HuH-7.5 (cell line): ENCODE data around the gene FMN1.

Experiments used
- DNase-seq: peaks from one replicate; pipeline ENCODE4 v3.0.0; 2011; ENCODE audit warnings: low spot score

Gene FMN1

GRCh38 chr15:32718821-32719716 lies 475.4 kb downstream of the FMN1 start:
- DNase-seq, result no peak

- no peak for DNase-seq
Observed at GRCh38 chr15:32718227-32718820, 476.2 kb downstream of the FMN1 start.

- DNase-seq, result no peak
Observed at GRCh38 chr15:32717426-32718226, 476.9 kb downstream of the FMN1 start, which contains the start of gene GREM1. TSS of gene GREM1 (plus strand) at chr15:32718004. CDS start at chr15:32730691, 12,687 bp downstream.

- DNase-seq, result no peak
Observed at GRCh38 chr15:32716915-32717425, 477.5 kb downstream of the FMN1 start.

DNA sequence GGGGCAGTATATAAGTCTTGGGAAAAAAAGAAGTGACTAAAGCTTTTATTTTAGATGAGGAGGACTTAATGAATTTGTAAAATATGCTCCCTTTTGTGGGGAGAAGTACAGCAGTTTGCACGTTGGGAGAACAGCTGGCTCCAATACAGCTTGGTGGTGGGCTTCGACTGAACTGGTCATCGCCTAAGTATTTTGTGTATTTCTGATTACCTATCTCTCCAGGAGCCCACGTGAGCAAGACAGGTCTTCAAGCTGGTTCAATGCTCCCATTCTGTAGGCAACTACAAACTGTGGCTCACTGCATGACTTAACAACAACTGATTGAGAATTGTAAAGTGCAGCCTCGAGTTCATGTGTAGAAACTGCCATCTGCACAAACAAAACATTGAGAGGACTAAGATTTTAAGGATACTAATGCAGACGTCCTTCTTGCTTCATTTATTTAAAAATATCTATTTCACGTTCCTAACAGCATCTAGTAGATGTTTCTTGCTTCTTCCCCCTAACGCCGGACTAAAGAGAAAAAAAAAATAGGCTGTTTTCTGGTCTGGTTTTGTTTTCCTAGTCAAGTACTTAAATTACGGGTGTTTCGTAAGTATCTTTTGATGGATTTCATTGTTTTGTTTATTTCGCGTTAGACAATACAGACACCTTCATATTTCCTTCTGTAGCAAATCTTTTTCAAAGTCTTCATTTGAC lies 478.1 kb downstream of the FMN1 start:
- DNase-seq, result no peak
